NCI-H345 (cell line): ENCODE measurements around the gene MRPL52.
A peak's percentile ranks its signal among the peaks of the same experiment; 100 is the strongest.

Source experiments
- DNase-seq: peaks from one replicate; lab custom pipeline; 2025; lab: John Stamatoyannopoulos, UW

The MRPL52 gene

DNA sequence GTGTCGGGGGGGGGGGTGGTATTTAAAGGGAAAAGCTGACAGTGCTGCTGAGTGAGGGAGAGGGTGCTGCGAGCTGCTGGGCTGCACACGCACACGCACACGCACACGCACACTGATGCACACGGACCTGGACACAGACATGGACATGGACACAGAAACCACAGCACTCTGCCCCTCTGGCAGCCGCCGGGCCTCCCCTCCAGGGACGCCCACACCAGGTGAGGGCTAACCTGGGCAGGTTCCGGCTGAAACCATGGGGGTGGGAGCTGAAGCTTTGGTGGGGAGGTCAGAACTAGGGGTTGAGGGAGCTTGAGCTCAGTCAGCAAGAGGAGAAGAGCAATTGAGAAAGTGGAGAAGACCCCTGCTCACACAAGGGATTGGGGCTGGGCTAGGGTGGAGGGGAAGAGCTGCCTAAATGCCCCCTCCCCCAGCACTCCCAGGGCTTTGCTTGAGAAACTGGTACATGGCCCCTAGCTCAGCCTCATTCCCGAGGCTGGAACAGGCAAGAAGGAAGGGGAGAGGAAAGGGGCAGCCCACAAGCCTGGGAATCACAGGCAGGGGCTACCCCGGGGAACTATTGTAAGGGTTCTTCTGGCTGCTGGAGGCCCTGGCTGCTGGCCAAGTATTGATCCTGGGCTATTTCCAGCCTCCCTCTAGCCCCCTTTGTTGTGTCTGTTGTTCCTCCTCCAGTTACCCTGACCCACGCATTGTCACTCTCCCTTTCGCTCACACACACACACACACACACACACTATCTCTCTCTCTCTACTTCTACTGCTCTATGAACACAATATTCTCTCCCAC is 53.7 kb downstream of the MRPL52 start, which contains the start of gene REM2:
Gene REM2, plus strand, starts transcription at position 50 of the 804 bp plus-strand sequence. Its CDS starts 66 bp downstream, at position 116.
- peak; percentile 76 for DNase-seq

DNA sequence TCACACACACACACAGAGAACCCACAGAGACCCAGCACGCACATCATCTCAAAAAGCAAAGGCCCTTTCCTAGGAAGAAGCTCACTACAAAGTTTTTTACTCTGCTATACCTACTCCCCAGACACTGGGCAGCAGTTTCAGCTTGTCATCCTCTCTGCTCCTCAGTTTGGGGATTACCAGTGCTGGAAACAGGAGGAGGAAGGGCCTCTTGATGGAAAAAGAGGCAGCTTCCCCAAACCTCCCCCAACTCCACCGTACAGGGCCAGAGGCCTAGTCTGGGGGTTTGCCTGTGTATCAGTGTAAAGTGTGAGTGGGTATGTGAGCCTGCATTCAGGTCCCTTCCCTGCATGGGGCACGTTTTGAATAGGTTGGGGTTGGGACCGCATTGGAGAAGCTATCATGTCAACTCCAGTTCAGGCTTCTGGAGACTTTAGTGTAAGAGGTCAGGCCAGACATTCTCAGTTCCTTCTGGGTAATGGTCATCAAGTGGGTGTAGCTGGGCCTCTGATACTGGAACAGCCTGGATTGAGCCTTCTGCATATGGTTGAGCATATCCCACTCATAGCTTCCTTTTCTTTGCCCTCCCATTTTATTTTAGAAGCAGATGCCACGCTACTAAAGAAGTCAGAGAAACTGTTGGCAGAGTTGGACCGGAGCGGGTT is 54.5 kb downstream of the MRPL52 start:
- no peak for DNase-seq
